Measurements from ENCODE around the gene MAPK13.
"Not testable (repeated sequence)": the region's sequence is repeated elsewhere in the genome, so short reads cannot be mapped to it uniquely, and the experiment has no call there.

The MAPK13 gene

DNA sequence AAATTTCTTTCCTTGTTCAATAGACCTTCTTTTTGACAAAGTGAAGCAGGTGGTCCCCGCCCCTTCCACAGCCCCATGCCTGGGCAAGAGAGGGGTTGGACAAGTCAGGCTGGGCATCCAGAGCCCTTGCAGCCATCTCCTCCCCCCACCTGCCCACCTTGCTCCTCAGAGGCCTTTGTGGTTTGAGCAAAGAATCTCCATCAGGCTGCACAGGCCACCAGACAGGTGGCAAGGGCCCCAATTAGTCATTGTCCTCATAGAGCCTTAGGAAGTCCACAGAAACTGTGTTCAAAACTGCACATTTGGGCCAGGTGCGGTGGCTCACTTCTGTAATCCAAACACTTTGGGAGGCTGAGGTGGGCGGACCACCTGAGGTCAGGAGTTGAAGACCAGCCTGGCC lies 1.5 kb upstream of the MAPK13 start:
- DNase-seq: no peak

DNA sequence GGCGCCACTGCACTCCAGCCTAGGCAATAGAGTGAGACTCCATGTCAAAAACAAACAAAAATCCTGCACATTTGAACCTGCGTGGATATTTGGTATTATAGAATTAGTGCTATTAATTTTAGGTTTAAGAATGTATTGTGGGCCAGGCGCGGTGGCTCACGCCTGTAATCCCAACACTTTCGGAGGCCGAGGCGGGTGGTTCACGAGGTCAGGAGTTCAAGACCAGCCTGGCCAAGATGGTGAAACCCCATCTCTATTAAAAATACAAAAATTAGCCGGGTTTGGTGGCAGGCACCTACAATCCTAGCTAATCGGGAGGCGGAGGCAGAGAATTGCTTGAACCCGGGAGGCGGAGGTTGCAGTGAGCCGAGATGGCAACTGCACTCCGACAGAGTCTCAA lies 979 bp upstream of the MAPK13 start:
- not testable (repeated sequence) for DNase-seq

DNA sequence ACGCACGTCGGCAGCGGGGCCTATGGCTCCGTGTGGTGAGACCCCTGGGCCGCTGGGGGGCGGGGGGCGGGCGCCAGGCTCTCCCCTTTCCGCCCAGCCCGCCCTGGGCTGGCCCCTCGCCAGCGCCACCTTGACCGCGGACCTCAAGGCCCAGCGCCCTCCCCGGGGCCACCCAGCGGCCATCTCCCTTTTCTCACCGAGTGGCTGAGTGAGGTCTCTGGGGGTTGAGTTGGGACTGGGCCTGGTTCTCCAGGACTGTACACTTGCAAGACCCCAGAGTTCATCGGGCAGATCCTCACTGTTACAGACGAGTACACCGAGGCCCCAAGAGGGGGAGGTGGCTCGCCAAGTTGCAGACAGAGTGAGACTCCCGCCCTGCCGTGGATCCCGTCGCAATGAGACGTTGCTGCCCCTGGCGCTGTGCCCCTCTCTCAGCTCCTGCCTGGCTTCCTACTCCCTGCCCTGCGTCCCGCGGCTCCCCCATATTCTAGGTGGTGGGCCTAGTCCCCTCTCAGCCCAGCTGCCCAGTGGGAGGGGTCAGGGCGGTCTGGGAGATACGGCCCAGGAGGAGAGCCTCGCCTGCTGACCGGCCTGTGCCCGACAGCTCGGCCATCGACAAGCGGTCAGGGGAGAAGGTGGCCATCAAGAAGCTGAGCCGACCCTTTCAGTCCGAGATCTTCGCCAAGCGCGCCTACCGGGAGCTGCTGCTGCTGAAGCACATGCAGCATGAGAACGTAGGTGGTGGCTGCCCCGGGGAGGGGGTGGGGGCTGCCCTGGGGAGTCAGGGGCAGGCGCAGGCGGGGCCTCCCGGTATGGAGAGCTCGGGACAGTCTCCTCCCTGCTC lies 576 bp downstream of the MAPK13 start:
- DNase-seq: peak; percentile 40

DNA sequence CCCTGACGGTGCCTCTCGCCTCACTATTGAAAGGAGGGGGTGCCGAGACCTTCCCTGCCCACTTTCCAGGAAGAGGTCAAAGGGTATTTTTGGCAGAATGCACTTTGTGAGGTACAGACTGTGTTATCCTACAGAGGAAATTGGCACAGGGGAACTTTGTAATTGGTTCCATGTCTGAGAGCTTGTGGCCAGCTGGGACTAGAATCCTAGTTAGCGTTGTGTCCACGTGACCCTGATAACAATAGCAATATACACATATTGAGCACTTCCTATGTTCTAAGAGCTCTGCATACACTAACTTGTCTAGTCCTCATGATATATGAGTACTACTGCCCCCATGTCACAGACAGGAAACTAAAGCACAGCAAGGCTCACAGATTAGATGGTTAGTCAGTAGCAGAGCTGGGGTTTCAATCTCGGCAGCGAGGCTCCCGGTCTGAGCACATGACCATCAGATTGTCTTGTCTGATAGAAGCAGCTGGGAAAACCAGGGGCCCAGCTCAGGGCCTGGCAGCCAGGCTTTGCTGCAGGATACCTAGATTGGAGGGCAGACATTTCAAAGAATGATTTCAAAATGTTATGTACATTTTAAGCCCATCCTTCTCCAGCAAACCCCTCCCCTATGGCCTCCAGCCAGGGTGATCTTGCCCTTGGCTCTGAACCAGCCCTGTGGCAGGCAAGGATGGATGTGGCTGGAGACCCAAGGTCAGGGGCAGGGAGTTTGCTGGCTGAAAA lies 1.4 kb downstream of the MAPK13 start:
- DNase-seq: peak; percentile 40

DNA sequence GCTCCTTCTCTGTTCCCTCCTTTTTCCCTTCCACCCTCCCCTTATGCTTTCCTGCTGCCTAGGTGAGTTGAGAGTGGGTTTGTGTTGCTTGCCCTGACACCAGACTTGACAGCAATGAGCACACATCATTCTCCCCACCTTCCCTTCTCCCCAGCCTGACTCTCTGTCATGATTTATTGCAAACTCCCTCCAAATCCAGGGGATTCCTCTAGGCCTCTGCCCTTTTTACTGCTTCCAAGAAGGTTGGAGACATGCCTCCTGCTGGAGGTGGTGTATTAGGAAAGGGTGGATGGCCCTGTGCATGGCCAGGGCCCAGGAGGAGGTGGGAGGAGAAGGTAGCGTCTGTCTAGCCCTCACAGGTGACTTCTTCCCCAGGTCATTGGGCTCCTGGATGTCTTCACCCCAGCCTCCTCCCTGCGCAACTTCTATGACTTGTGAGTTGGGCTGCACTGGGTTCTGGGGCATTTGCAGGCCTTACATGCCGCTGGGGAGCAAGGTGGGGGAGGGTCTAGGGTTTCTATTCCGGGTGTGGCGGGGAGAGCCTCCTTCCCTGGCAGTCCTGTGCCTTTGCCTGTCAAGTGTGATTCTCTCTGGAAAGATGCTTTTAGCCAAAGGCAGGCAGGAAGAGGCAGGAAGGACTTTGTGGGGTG lies 2.1 kb downstream of the MAPK13 start:
- DNase-seq: no peak

DNA sequence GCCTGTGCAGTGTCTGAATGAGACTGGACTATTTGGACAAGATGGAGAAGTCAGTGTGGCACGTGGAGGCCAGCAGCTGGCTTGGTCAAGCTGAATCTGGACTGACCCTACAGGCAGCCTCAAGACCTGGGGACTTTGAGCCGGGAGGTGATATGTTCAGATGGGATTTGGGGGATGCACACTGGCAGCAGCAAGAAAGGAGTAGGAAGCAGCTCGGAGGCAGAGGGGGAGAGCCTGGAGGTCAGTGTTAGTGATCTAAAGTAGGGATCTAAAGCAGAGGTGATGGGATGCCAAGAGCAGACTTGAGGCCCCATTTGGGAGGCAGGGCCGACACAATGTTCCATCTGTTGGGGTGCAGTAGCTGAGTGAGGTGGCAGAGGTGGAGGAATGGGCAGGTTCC lies 2.8 kb downstream of the MAPK13 start:
- DNase-seq: no peak

DNA sequence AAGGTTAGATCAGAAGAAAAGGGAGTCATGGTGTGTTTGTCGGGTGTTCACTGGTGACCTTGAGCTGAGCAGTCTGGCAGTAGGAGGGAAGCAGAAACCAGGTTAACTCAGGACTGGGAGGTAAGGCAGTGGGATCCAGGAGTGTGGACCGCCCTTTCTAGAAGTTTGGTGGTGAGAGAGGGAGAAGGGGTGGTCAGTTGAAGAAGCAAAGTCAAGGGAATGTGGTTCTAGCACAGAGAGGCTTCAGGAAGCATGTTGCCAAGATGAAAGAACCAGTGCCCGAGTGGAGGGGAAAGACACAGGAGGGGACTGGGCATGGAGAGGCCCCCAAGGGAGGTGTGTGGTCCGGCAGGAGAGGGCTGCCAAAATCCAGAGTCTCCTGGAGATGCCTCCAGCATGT lies 3.6 kb downstream of the MAPK13 start:
- no peak for DNase-seq

DNA sequence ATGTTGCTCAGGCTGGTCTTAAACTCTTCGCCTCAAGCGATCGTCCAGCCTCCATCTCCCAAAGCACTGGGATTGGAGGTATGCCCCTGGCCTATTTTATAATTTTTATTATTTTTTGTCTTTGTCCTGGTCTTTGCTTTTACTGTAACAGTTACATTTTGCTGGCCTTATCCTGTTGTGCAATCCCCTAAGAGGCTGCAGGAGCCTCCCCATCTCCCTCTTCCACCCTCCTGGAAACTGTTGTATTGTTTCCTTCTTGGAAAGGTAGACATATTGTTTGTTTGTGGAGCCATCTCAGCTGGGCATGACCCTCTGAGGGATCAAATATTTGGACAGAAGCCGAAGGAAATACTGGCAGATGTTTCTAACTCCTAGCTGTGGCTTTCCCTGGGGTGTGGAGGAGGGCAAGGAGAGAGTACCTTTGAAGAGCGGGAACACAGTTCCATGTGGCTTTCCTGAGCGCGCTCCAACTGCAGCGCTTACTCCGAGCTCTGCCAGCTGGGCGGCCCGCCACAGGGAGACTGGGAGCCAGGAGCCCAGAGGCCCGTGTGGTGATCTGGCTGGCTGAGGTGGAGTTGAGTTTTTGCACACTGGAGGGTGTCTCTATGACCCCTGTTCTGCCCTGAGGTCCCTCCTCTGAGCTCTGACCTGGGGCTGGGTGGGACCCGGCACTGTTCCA lies 4.9 kb downstream of the MAPK13 start:
- DNase-seq: no peak

DNA sequence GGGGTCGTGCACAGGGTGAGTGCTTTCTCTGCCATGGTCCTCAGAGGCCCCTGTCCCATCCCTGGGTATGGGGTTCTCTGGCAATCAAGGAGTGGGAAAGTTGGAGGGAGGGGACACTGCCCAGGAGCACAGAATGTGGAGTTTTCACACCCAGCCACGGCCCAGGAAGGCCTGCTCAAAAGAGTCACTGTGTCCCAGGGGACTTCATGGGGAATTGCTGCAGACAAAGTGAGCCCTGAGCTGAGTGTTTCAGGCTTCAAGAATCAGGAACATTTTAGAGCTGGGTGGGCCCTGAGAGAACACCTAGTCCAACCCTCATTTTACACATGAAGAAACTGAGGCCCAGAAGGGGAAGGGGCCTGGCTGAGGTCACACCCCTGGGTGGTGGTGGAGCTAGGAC lies 5.7 kb downstream of the MAPK13 start:
- DNase-seq: no peak

DNA sequence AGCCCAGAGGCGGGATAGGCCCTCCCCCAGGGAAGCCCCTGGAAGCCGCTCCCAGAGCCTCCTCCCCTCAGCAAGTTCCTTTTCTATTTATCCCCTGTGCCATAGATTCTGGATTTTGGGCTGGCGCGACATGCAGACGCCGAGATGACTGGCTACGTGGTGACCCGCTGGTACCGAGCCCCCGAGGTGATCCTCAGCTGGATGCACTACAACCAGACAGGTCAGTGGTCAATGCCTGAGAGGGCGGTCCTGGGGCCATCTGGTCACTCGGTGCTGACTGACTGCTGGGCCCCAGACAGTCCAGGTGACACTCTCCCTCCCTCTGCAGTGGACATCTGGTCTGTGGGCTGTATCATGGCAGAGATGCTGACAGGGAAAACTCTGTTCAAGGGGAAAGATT lies 6.2 kb downstream of the MAPK13 start:
- DNase-seq: no peak

DNA sequence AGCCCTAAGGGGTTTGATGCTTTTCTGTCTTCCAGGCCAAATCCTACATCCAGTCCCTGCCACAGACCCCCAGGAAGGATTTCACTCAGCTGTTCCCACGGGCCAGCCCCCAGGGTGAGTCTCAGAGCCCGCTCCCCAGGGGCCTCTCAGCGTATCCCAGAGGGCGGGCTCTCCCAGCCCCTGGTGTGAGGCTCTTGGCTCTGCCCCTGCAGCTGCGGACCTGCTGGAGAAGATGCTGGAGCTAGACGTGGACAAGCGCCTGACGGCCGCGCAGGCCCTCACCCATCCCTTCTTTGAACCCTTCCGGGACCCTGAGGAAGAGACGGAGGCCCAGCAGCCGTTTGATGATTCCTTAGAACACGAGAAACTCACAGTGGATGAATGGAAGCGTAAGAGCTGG lies 8.4 kb downstream of the MAPK13 start:
- DNase-seq: no peak

DNA sequence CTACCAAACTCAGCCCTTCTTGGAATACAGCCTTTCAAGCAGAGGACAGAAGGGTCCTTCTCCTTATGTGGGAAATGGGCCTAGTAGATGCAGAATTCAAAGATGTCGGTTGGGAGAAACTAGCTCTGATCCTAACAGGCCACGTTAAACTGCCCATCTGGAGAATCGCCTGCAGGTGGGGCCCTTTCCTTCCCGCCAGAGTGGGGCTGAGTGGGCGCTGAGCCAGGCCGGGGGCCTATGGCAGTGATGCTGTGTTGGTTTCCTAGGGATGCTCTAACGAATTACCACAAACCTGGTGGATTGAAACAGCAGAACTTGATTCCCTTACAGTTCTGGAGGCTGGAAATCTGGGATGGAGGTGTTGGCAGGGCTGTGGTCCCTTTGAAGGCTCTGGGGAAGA lies 9.1 kb downstream of the MAPK13 start:
- DNase-seq: no peak

DNA sequence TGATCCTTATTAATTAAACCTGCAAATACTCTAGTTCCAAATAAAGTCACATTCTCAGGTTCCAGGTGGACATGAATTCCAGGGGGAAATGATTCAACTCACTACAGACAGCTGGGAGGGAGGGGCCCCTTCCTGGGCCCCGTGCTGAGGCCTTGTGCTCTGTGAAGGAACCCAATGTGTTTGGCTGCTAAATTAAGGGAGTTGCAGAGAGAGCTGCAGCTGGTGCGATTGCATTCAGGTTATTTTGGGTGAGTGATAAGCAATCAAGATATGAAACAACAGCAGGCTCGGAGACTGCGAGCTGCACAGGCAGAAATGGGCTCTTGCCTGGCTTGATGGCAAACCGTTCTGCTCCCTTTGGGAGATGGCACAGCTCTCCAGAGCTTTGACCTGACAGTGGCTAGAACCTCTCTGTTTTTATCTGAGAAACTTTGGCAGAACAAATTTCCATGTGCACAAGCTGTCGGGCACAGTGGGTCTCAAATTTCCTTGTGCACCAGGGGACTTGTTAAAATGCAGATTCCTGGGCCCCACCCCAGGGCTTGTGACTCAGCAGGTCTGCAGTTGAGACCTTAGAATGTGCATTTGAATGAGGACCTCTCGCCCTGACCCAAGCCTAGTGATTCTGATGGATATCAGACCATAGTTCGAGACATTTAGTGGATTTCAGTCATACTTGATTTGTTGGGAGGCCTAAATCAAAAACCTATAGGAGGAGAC lies 9.8 kb downstream of the MAPK13 start:
- no peak for DNase-seq

DNA sequence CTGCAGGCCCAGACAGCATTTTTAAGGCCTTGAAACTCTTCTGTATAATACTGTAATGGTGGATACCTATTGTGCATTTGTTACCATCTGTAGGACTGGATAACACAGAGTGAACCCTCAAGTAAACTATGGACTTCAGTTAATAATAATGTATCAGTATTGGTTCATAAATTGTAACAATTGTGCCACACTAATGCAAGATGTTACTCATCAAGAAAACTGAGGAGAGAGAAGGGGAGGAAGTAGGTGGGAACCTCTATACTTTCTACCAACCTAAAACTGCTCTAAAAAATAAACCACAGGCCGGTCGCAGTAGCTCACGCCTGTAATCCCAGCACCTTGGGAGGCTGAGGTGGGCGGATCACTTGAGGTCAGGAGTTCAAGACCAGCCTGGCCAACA lies 10.8 kb downstream of the MAPK13 start:
- no peak for DNase-seq

DNA sequence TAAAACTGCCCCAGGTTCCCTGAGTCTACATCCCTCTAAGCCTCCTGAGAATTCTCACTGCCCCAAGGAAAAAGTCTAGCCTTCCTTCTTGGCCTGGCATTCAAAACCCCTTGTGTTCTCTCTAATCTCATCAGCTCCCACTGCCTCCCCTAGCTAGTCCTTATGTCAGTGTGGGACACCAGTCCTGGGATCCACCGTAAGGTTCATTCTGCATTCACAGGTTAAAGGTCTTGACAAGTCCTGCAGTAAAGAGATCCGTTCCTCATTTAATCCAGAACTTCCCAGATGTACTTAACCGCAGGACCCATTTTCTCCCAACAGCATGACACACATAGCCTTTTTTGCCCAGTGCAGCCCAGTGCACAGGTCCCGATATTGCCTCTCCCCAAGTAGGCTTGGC lies 11.6 kb downstream of the MAPK13 start:
- DNase-seq: no peak

DNA sequence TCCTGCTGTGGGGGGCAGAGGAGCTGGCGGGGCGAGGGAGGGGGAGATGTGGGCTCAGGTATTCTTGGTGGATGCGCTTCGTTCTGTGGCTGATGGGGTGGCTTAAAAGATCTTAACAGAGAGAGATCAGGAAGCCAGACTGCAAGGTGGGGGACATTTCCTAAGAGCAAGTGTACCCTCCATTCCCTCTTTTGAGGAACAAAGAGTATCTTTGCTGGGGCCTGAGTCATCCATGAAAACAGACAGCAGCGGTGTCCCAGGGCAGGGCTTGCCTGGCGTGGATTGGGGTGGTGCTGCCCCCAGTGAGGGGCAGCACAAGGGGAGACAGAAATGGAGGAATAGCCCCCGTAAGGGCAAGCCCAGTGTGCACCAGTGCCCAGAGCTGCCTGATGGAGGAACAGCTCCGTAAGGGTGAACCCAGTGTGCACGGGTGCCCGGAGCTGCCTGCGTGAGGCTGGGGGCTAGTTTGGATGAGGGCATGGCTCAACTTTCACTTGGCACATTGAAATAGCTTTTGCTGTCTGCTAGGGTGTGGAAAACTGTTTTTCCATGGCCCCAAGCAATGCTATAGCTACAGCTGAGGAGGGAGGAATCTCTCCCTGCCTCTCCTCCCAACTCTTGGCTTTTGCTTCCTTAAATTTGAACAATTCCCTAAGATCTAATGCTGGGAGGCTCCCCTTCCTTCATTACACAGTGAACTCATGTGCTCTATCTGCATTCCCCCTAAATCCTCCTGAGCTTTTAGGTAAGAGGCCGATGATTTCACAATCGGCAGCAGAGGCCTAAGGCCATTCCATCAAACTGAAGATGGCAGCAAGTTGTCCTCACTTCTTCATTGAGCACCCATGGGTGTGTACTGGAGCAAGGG lies 12.9 kb downstream of the MAPK13 start:
- DNase-seq: no peak

DNA sequence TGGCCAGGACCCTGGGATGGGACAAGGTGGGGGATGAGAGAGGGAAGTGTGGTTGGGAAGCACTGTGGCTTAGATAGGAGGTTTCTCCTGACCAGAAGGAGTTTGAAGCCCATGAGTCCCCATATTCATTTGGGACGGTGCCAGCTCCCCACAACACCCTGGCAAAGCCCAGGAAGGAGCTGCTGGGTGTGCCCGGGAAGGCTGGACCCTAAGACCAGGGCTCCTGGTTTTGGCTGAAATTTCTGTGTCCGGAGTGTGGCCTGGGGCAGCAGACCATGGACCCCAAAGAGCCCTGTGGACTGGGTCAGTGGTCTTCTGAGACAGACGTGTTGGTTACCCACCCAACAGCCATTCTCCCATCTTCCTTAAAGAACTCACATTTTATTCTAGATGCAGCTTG lies 15.2 kb downstream of the MAPK13 start:
- no peak for DNase-seq

DNA sequence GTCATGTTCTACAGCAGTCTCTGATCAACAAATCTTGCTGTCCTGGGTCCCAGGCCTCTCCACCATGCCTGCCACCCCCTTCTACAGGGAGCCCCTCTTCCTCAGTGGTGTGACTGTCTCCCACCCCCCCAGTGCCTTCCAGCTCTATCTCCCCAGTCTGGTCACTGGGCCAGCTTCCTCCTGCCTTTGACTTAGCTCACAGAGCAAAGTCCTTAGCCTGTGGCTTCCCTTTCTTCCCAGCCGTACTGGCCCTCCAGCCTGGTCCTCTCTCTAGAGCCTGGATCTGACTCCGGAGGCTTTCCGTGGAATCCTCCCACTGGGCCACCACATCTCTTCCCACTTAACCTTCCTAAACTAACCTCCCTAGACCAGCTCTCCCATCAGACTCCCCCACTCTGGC lies 17.0 kb downstream of the MAPK13 start:
- no peak for DNase-seq

DNA sequence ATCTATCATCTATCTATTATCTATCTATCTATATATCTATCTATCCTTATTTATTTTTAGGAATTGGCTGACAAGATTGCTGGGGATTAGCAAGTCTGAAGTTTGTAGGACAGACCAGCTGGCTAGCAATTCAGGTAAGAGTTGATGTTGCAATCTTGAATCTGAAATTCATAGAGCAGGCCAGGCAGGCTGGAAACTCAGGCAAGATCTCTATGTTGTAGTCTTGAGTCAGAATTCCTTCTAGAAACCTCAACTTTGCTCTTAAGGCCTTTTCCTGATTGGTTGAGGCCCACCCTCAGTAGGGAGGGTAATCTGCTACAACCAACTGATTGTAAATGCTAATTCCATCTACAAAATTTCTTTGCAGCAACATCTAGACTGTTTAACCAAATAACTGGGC lies 19.2 kb downstream of the MAPK13 start:
- no peak for DNase-seq

DNA sequence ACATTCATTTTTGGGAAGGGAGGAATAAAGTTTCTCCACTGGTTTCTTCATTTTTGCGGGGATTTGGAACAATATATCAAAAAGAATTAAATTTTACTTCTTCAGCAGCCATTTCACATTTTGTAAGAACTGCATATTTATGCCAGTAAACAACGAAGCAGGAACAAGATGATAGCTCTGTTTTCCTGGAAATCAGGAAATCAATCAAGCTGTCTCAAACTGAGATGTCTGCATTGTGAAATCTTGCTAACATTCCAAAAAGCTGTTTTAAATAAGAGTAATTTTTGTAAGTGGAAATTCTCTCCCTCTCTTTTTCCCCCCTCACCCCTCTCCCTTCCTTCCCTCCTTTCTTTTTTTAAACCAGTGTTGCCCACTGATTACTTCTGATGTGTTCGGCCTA lies 20.0 kb downstream of the MAPK13 start:
- DNase-seq: no peak

DNA sequence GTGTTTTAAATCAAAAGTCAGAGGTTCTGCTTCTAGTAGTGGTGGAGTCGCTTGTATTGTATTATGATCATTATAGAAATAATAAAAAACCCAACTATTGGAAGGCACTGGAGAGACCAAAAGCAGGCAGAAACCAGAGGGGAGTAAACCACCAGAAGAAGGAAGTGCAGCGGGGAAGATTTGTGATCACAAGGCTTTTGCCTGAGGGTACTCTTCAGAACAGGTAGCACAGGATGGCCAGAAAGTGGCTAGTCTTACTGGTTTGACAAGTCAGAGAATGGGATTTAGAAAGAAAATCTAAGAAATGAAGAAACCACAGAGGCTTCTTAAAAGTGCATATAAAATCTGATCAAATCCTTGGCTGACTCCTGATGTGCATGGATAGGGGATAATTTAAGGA lies 24.0 kb downstream of the MAPK13 start:
- no peak for DNase-seq

DNA sequence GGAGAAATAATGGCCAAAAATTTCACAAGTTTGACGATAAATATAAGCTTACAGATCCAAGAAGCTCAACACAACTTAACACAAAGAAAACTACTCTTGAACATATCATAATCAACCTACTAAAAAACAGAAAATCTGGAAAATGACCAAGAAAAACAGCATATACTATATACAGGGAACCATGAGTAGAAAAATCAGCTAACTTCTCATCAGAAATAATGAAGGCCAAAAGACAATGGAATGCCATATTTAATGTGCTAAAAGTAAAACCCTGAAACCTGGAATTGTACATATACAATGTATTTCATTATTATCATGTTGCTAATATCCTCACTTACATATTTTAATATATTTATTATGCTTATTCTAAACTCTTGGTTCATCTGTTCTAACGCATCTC lies 25.3 kb downstream of the MAPK13 start:
- DNase-seq: no peak
